ENCODE data around the gene TMF1.

DNA sequence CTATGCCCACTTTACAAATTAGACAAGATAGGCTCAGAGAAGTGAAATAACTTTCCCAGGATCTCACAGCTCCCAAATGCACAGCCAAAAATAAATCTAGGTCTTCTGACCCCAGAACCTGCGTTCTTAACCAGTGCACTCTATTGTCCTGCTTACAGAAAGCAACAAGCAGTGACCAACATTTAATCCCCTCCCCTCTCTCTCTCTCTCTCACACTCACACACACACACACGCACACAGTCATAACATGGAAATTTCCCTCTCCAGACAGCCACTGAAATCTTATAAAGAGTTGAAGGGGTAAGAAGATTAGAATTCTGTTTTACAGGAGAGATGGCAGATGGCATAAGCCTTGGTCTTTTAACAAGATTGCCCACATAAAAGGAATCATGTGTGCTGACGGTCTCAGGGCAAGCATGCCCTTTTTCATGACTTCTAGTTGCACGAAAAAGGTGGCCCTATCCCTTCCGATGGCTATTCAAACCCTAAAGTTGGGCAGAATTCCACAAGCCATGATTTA, 68.1 kb downstream of the TMF1 start:
- TF ChIP-seq, protein P1, sequence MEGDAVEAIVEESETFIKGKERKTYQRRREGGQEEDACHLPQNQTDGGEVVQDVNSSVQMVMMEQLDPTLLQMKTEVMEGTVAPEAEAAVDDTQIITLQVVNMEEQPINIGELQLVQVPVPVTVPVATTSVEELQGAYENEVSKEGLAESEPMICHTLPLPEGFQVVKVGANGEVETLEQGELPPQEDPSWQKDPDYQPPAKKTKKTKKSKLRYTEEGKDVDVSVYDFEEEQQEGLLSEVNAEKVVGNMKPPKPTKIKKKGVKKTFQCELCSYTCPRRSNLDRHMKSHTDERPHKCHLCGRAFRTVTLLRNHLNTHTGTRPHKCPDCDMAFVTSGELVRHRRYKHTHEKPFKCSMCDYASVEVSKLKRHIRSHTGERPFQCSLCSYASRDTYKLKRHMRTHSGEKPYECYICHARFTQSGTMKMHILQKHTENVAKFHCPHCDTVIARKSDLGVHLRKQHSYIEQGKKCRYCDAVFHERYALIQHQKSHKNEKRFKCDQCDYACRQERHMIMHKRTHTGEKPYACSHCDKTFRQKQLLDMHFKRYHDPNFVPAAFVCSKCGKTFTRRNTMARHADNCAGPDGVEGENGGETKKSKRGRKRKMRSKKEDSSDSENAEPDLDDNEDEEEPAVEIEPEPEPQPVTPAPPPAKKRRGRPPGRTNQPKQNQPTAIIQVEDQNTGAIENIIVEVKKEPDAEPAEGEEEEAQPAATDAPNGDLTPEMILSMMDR (conservative IDR thresholded peaks at IDR 0.05; ENCODE audit: low read depth, low read length): no peak
- no peak for TF ChIP-seq EZH2 (IDR thresholded peaks at IDR 0.05; ENCODE audit: borderline replicate concordance, low read depth, low read length, poor library complexity, severe bottlenecking)

Data from A673 (cell line).